ENCODE data around the gene GIMAP7.

DNA sequence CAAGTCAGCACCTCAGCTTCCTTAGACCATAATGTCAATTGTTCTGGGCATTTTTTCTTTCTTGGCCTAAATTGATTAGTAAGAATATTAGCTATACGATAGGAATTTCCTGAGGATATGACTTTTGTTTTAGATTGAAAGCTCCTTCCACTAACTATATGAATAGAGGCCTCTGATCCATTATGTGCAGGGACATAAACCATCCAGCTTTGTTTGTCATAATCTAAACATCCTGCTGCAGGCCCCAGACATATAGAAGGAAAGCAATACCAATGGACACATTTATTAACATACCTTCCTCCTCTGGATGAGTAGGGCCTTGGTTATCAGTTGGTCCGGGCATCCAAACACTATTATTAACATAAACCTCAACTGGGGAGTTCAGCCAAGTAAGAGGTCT, 48.2 kb downstream of the GIMAP7 start:
- TF ChIP-seq CTCF (conservative IDR thresholded peaks at IDR 0.05; ENCODE audit: low read depth, low read length) (no peak), EZH2 (IDR thresholded peaks at IDR 0.05; ENCODE audit: low read length, unreplicated experiment) (no peak)
